Neural cell (in vitro differentiated cells): ENCODE results near the gene JAK3. TPM values are rescaled to one million over a fixed set of nuclear protein-coding genes. Genes with fewer than 3 reads are reported as not detected.
"Not testable (repeated sequence)": the region's sequence is repeated elsewhere in the genome, so short reads cannot be mapped to it uniquely, and the experiment has no call there.

Source experiments
- H2AFZ ChIP-seq: fragments of 200-600, 300-800 bp; sonication (generic), shearing (Covaris generic); 2 replicates; pipeline ENCODE4 v1.6.0; 2014; ENCODE audit warnings: low read depth, mild to moderate bottlenecking, antibody characterized with exemption, low read length, moderate library complexity
- H3F3A ChIP-seq: fragments of 200-600 bp; shearing (Covaris generic); 2 replicates; pipeline ENCODE4 v1.6.1; 2016; ENCODE audit warnings: mild to moderate bottlenecking, moderate library complexity, mixed read lengths, antibody characterized with exemption, low read length; ENCODE audit not compliant: insufficient read depth, poor library complexity, severe bottlenecking
- H3K27ac ChIP-seq: fragments of 200-600, 300-800 bp; sonication (generic), shearing (Covaris generic); 2 replicates; pipeline ENCODE4 v1.5.1; 2014; ENCODE audit warnings: mild to moderate bottlenecking, low read length, moderate library complexity
- H3K27me3 ChIP-seq: fragments of 300-800, 200-600 bp; sonication (generic), shearing (Covaris generic); 2 replicates; pipeline ENCODE4 v1.6.0; 2014; ENCODE audit warnings: mild to moderate bottlenecking, low read depth, low read length, moderate library complexity; ENCODE audit not compliant: insufficient read depth
- H3K36me3 ChIP-seq: fragments of 300-800, 200-600 bp; sonication (generic), shearing (Covaris generic); 2 replicates; pipeline ENCODE4 v1.5.1; 2014; ENCODE audit warnings: mild to moderate bottlenecking, antibody characterized with exemption, low read length, moderate library complexity; ENCODE audit not compliant: insufficient read depth
- H3K4me2 ChIP-seq: fragments of 300-800, 200-600 bp; sonication (generic), shearing (Covaris generic); 2 replicates; pipeline ENCODE4 v1.6.0; 2014; ENCODE audit warnings: mild to moderate bottlenecking, low read length
- H3K4me3 ChIP-seq: fragments of 300-800, 200-600 bp; sonication (generic), shearing (Covaris generic); 2 replicates; pipeline ENCODE4 v1.5.1; 2014; ENCODE audit warnings: mild to moderate bottlenecking, low read length, moderate library complexity
- H3K79me2 ChIP-seq: fragments of 200-600 bp; shearing (Covaris generic); replicated peaks from 2 replicates; pipeline ENCODE4 v1.6.0; 2014; ENCODE audit warnings: mild to moderate bottlenecking, low read length, moderate library complexity; ENCODE audit not compliant: insufficient read depth
- H3K9ac ChIP-seq: fragments of 300-800, 200-600 bp; sonication (generic), shearing (Covaris generic); 2 replicates; pipeline ENCODE4 v1.6.1; 2016; ENCODE audit warnings: mild to moderate bottlenecking, low read length, mixed read lengths
- H3K9me2 ChIP-seq: fragments of 200-600 bp; shearing (Covaris generic); 2 replicates; pipeline ENCODE4 v1.6.1; 2016; ENCODE audit warnings: mild to moderate bottlenecking, low read length, mixed read lengths; ENCODE audit not compliant: insufficient read depth
- H3K9me3 ChIP-seq: fragments of 200-600, 300-800 bp; sonication (generic), shearing (Covaris generic); 2 replicates; pipeline ENCODE4 v1.6.1; 2016; ENCODE audit warnings: mild to moderate bottlenecking, mixed run types, low read length, moderate library complexity, mixed read lengths
- H4K20me1 ChIP-seq: fragments of 200-600 bp; shearing (Covaris generic); 2 replicates; pipeline ENCODE4 v1.6.1; 2016; ENCODE audit warnings: mild to moderate bottlenecking, mixed run types; ENCODE audit not compliant: insufficient read depth
- EP300 ChIP-seq: fragments of 450-650 bp; conservative IDR thresholded peaks from 2 replicates; pipeline ENCODE4 v1.6.1; 2014; ENCODE audit warnings: antibody characterized with exemption, mild to moderate bottlenecking, moderate library complexity; ENCODE audit not compliant: poor library complexity, severe bottlenecking
- EZH2 ChIP-seq: fragments of 200-600, 300-800 bp; shearing (Covaris generic), sonication (generic); IDR thresholded peaks from 2 replicates; pipeline ENCODE4 v1.6.1; 2014; ENCODE audit warnings: antibody characterized with exemption, low read length, borderline replicate concordance, mild to moderate bottlenecking; ENCODE audit not compliant: insufficient read depth, poor library complexity, severe bottlenecking
- MXI1 ChIP-seq: fragments of 450-650 bp; conservative IDR thresholded peaks from 2 replicates; pipeline ENCODE4 v1.6.1; 2014; ENCODE audit warnings: antibody characterized with exemption, mild to moderate bottlenecking; ENCODE audit not compliant: poor library complexity, severe bottlenecking
- POLR2AphosphoS5 ChIP-seq: IDR thresholded peaks from 2 replicates; pipeline ENCODE4 v1.6.1; 2012
- RAD21 ChIP-seq: fragments of 450-650 bp; conservative IDR thresholded peaks from 2 replicates; pipeline ENCODE4 v1.6.1; 2014; ENCODE audit warnings: antibody characterized with exemption, mild to moderate bottlenecking, moderate library complexity
- SMC3 ChIP-seq: fragments of 450-650 bp; conservative IDR thresholded peaks from 2 replicates; pipeline ENCODE4 v1.6.1; 2014; ENCODE audit warnings: antibody characterized with exemption, mild to moderate bottlenecking, moderate library complexity; ENCODE audit not compliant: poor library complexity
- TAF1 ChIP-seq: IDR thresholded peaks from 2 replicates; pipeline ENCODE4 v1.6.1; 2012; ENCODE audit warnings: low read depth
- polyA plus RNA-seq: library from polyadenylated mRNA; depleted of rRNA; stranded (reverse); fragments of >200 nt; gene quantifications from 2 replicates; pipeline ENCODE4 v1.2.3, GENCODE V29; 2014
- TF ChIP-seq, protein P1 (sequence below): IDR thresholded peaks from 2 replicates; pipeline ENCODE4 v1.6.1; 2012; ENCODE audit warnings: borderline replicate concordance
- TF ChIP-seq, protein P2 (sequence below): fragments of 450-650 bp; IDR thresholded peaks from 2 replicates; pipeline ENCODE4 v1.5.1; 2014; ENCODE audit warnings: antibody characterized with exemption, mild to moderate bottlenecking, moderate library complexity; ENCODE audit not compliant: poor library complexity, severe bottlenecking

Gene JAK3
- polyA plus RNA-seq, 1 donor from 2014 or later = 0.11 TPM

GRCh38 chr19:17802137-17802858, 45.5 kb downstream of the JAK3 start:
- H3K9me2 ChIP-seq = no peaks in the 10 kb centered on the region
- no peak overlapping the region for H2AFZ ChIP-seq
- H3K4me2 ChIP-seq = no peak overlapping the region
- H3K9ac ChIP-seq = no peak overlapping the region
- no peaks in the 10 kb centered on the region for H3K9me3 ChIP-seq
- no peaks in the 10 kb centered on the region for H3K36me3 ChIP-seq
- no peak overlapping the region for H3K27ac ChIP-seq
- H3K79me2 ChIP-seq = no peaks in the 10 kb centered on the region
- no peak overlapping the region for H3K4me3 ChIP-seq
- no peaks in the 10 kb centered on the region for H4K20me1 ChIP-seq
- no peaks in the 10 kb centered on the region for H3F3A ChIP-seq
- TF ChIP-seq TAF1 (no peak), EP300 (no peak), MXI1 (no peak), SMC3 (no peak), POLR2AphosphoS5 (no peak), RAD21 (no peak), EZH2 (no peak)
- TF ChIP-seq, protein P1, sequence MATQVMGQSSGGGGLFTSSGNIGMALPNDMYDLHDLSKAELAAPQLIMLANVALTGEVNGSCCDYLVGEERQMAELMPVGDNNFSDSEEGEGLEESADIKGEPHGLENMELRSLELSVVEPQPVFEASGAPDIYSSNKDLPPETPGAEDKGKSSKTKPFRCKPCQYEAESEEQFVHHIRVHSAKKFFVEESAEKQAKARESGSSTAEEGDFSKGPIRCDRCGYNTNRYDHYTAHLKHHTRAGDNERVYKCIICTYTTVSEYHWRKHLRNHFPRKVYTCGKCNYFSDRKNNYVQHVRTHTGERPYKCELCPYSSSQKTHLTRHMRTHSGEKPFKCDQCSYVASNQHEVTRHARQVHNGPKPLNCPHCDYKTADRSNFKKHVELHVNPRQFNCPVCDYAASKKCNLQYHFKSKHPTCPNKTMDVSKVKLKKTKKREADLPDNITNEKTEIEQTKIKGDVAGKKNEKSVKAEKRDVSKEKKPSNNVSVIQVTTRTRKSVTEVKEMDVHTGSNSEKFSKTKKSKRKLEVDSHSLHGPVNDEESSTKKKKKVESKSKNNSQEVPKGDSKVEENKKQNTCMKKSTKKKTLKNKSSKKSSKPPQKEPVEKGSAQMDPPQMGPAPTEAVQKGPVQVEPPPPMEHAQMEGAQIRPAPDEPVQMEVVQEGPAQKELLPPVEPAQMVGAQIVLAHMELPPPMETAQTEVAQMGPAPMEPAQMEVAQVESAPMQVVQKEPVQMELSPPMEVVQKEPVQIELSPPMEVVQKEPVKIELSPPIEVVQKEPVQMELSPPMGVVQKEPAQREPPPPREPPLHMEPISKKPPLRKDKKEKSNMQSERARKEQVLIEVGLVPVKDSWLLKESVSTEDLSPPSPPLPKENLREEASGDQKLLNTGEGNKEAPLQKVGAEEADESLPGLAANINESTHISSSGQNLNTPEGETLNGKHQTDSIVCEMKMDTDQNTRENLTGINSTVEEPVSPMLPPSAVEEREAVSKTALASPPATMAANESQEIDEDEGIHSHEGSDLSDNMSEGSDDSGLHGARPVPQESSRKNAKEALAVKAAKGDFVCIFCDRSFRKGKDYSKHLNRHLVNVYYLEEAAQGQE = no peak
- TF ChIP-seq, protein P2, sequence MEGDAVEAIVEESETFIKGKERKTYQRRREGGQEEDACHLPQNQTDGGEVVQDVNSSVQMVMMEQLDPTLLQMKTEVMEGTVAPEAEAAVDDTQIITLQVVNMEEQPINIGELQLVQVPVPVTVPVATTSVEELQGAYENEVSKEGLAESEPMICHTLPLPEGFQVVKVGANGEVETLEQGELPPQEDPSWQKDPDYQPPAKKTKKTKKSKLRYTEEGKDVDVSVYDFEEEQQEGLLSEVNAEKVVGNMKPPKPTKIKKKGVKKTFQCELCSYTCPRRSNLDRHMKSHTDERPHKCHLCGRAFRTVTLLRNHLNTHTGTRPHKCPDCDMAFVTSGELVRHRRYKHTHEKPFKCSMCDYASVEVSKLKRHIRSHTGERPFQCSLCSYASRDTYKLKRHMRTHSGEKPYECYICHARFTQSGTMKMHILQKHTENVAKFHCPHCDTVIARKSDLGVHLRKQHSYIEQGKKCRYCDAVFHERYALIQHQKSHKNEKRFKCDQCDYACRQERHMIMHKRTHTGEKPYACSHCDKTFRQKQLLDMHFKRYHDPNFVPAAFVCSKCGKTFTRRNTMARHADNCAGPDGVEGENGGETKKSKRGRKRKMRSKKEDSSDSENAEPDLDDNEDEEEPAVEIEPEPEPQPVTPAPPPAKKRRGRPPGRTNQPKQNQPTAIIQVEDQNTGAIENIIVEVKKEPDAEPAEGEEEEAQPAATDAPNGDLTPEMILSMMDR = no peak
- H3K27me3 ChIP-seq = no peaks in the 10 kb centered on the region

- peaks cover 32% of the 10 kb centered on the region for H3K27me3 ChIP-seq
- not testable (repeated sequence) for H2AFZ ChIP-seq, H3K79me2 ChIP-seq
Measured at GRCh38 chr19:17798599-17798998, 49.2 kb downstream of the JAK3 start.

More at GRCh38 chr19:17798599-17798998, 49.2 kb downstream of the JAK3 start:
- H3K27ac ChIP-seq, H3K9me2 ChIP-seq, H3K4me3 ChIP-seq, H3K36me3 ChIP-seq, H4K20me1 ChIP-seq, H3K4me2 ChIP-seq, H3K9ac ChIP-seq, H3K9me3 ChIP-seq, H3F3A ChIP-seq: not testable (repeated sequence)
